Measurements from ENCODE around the gene KIAA1191. TPM values are rescaled to one million over a fixed set of nuclear protein-coding genes. Genes with fewer than 3 reads are reported as not detected.

The KIAA1191 gene
- total RNA-seq, 3 donors from 2014 or later, result 82.2 to 102 (median 90.7) TPM

DNA sequence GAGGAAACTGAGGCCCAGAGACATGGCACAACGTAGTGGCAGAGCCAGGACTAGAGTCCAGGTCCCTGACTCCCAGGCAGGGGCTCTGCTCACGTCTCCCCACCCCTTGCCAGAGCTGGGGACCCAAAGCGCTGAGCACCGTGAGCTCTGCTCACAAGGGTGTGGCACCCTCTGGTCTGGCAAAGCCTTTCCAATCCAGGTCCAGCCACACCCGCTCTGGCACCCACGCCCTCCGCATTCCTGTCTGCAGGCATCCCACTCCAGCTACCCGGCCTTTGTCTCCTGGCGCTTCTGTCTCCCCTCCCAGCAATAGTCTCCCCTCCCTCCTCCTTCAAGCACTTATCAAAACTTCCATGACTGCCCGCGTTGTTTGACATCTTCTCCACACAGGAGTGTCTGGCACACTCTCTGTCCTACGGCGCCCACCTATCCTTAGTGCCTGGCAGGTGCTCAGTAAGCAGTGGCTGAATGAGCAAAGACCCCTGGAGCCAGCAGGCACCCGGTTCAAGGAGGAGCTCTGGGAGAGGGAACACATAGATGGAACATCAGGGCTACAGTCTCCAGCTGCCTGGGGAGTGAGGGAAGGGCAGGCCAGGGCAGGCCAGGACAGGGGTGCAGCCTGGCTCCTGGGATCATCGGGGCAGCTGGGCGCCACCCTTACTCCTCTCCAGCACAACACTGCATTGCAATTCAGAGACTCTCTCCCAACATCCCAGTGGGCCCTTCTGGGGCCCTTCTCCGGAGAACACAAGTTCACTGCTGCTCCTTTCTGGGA is 39.0 kb upstream of the KIAA1191 start:
- intact Hi-C loops (cut with DNase I; ENCODE audit: low total_unique reads), result no loop called here

GRCh38 chr5:176397736-176398420 is 36.3 kb upstream of the KIAA1191 start:
- H3K36me3 ChIP-seq, result no peaks in the 10 kb centered on the region
- no peaks in the 10 kb centered on the region for H3K9me3 ChIP-seq
- no peak overlapping the region for H3K27ac ChIP-seq
- H3K4me3 ChIP-seq, result no peak overlapping the region
- no peaks in the 10 kb centered on the region for H3K27me3 ChIP-seq
- no peak for DNase-seq (ENCODE audit: low spot score in 2 of 2)
- intact Hi-C loops (cut with DNase I; ENCODE audit: low total_unique reads), result no loop called here
- H3K4me1 ChIP-seq, result no peaks in the 10 kb centered on the region
- TF ChIP-seq, protein P1, sequence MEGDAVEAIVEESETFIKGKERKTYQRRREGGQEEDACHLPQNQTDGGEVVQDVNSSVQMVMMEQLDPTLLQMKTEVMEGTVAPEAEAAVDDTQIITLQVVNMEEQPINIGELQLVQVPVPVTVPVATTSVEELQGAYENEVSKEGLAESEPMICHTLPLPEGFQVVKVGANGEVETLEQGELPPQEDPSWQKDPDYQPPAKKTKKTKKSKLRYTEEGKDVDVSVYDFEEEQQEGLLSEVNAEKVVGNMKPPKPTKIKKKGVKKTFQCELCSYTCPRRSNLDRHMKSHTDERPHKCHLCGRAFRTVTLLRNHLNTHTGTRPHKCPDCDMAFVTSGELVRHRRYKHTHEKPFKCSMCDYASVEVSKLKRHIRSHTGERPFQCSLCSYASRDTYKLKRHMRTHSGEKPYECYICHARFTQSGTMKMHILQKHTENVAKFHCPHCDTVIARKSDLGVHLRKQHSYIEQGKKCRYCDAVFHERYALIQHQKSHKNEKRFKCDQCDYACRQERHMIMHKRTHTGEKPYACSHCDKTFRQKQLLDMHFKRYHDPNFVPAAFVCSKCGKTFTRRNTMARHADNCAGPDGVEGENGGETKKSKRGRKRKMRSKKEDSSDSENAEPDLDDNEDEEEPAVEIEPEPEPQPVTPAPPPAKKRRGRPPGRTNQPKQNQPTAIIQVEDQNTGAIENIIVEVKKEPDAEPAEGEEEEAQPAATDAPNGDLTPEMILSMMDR (IDR thresholded peaks at IDR 0.05), result no peak
- TF ChIP-seq POLR2A (IDR thresholded peaks at IDR 0.05) (no peak), POLR2AphosphoS5 (IDR thresholded peaks at IDR 0.05) (no peak)

More for the DNA sequence above, 39.0 kb upstream of the KIAA1191 start:
- no peaks in the 10 kb centered on the region for H3K27me3 ChIP-seq
- no peaks in the 10 kb centered on the region for H3K36me3 ChIP-seq
- H3K9me3 ChIP-seq, result no peaks in the 10 kb centered on the region
- no peak for DNase-seq (ENCODE audit: low spot score in 2 of 2)
- H3K27ac ChIP-seq, result no peak overlapping the region
- no peaks in the 10 kb centered on the region for H3K4me1 ChIP-seq
- H3K4me3 ChIP-seq, result no peak overlapping the region
- no peak for TF ChIP-seq POLR2A (IDR thresholded peaks at IDR 0.05)
- no peak for TF ChIP-seq POLR2AphosphoS5 (IDR thresholded peaks at IDR 0.05)
- TF ChIP-seq, protein P1 (IDR thresholded peaks at IDR 0.05), result no peak

GRCh38 chr5:176396330-176396729 is 34.8 kb upstream of the KIAA1191 start:
- H3K27me3 ChIP-seq, result no peaks in the 10 kb centered on the region
- TF ChIP-seq, protein P1 (IDR thresholded peaks at IDR 0.05), result no peak
- TF ChIP-seq POLR2A (IDR thresholded peaks at IDR 0.05) (no peak), POLR2AphosphoS5 (IDR thresholded peaks at IDR 0.05) (no peak)
- no peaks in the 10 kb centered on the region for H3K9me3 ChIP-seq
- H3K36me3 ChIP-seq, result no peaks in the 10 kb centered on the region
- DNase-seq (ENCODE audit: low spot score in 2 of 2), result no peak
- H3K4me1 ChIP-seq, result no peaks in the 10 kb centered on the region
- H3K27ac ChIP-seq, result peak overlapping the region in 1 of 2 donors; percentile 48
- no peak overlapping the region for H3K4me3 ChIP-seq
- intact Hi-C loops (cut with DNase I; ENCODE audit: low total_unique reads), result no loop called here

DNA sequence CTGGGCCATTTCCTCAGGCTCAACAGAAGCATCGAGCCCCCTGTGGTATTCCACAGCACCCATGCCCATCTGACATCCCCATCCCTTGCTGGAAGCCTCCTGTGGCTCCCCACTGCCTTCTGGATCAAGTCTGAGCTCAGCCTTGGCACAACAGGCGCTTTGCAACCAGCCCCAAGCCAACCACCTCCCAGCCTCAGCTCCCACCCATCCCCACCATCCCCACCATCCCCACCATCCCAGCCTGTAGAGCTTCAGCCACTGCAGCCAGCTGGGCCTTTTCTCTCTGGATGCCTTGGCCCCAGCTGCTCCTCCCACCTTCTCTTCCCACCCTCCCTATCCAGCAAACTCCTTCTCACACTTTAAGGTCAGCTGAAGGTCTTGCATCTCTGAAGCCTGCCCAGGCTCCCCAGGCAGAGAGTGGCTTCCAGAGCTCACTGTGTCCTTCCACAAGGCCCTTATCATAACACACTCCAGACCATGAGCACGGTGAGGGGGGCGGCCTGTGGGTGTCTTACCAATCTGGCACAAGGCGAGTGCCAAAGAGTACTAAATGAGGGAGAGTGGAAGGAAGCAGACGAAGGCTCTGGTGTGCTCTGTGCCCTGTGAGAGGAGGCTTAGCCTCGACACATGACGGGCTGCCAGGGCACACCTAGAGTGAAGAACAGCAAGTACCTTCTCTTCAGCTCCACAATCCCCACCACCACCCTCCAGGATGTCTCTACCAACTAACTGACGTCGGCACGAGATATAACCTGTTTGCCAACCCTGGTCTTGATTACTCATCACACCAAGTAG is 33.5 kb upstream of the KIAA1191 start:
- TF ChIP-seq POLR2AphosphoS5 (IDR thresholded peaks at IDR 0.05) (no peak), POLR2A (IDR thresholded peaks at IDR 0.05) (no peak)
- TF ChIP-seq, protein P1 (IDR thresholded peaks at IDR 0.05), result no peak
- Histone ChIP-seq H3K4me3 (no peak overlapping the region), H3K27me3 (no peaks in the 10 kb centered on the region), H3K9me3 (no peaks in the 10 kb centered on the region), H3K36me3 (no peaks in the 10 kb centered on the region), H3K4me1 (no peaks in the 10 kb centered on the region), H3K27ac (no peak overlapping the region)
- no peak for DNase-seq (ENCODE audit: low spot score in 2 of 2)
- intact Hi-C loops (cut with DNase I; ENCODE audit: low total_unique reads), result no loop called here

All from breast epithelium (tissue), 4 donors.